NCI-H82 treated with DMSO at 0.1 percent for 48 hours (cell line): ENCODE results near the gene DCUN1D2.
A peak's percentile ranks its signal among the peaks of the same experiment; 100 is the strongest.
"Not testable (repeated sequence)": the region's sequence is repeated elsewhere in the genome, so short reads cannot be mapped to it uniquely, and the experiment has no call there.

Source experiments
- DNase-seq: peaks from one replicate; lab custom pipeline; 2025; ENCODE audit not compliant: unreplicated experiment; lab: John Stamatoyannopoulos, UW

The DCUN1D2 gene

GRCh38 chr13:113490496-113491417 is at the start of gene DCUN1D2:
Gene DCUN1D2 (minus strand): TSS chr13:113490711. CDS start chr13:113490669, 42 bp downstream.
- DNase-seq, result peak; percentile 82

- no peak for DNase-seq
Measured at GRCh38 chr13:113539822-113540221, 49.3 kb upstream of the DCUN1D2 start.

GRCh38 chr13:113539176-113539575 is 48.7 kb upstream of the DCUN1D2 start:
- no peak for DNase-seq

- DNase-seq, result no peak
Measured at GRCh38 chr13:113538689-113539058, 48.2 kb upstream of the DCUN1D2 start.

GRCh38 chr13:113537909-113538688 is 47.6 kb upstream of the DCUN1D2 start:
- no peak for DNase-seq

GRCh38 chr13:113537205-113537604 is 46.7 kb upstream of the DCUN1D2 start:
- DNase-seq, result no peak

GRCh38 chr13:113536461-113537110 is 46.1 kb upstream of the DCUN1D2 start:
- no peak for DNase-seq

- no peak for DNase-seq
Measured at GRCh38 chr13:113535381-113535781, 44.9 kb upstream of the DCUN1D2 start.

- no peak for DNase-seq
Measured at GRCh38 chr13:113534236-113534860, 43.8 kb upstream of the DCUN1D2 start.

- no peak for DNase-seq
Measured at GRCh38 chr13:113533161-113533840, 42.8 kb upstream of the DCUN1D2 start.

- DNase-seq, result no peak
Measured at GRCh38 chr13:113532156-113532806, 41.8 kb upstream of the DCUN1D2 start.

GRCh38 chr13:113531041-113531873 is 40.7 kb upstream of the DCUN1D2 start:
- no peak for DNase-seq

- no peak for DNase-seq
Measured at GRCh38 chr13:113528813-113529180, 38.3 kb upstream of the DCUN1D2 start.

- DNase-seq, result no peak
Measured at GRCh38 chr13:113528101-113528812, 37.7 kb upstream of the DCUN1D2 start.

GRCh38 chr13:113527272-113527958 is 36.9 kb upstream of the DCUN1D2 start:
- DNase-seq, result no peak

- no peak for DNase-seq
Measured at GRCh38 chr13:113526466-113527220, 36.1 kb upstream of the DCUN1D2 start.

GRCh38 chr13:113522438-113522837 is 31.9 kb upstream of the DCUN1D2 start:
- DNase-seq, result not testable (repeated sequence)
